ENCODE data around the gene KPNA6. TPM values are rescaled to one million over a fixed set of nuclear protein-coding genes. Genes with fewer than 3 reads are reported as not detected.

KPNA6 gene
- polyA plus RNA-seq, 1 donor (not counting 4 experiments of a cell fraction or from before 2014, with no cell fraction given) = 42.6 TPM

GRCh38 chr1:32181563-32181962 is 73.7 kb downstream of the KPNA6 start:
- no peak overlapping the region for H3K27ac ChIP-seq (ENCODE audit: control insufficient read depth, insufficient read depth, low read length)
- dilution Hi-C loops (cut with MboI; ENCODE audit: extremely low pct_ligation_motif_present, low sequenced_read_pairs) = no loop called here

GRCh38 chr1:32182060-32182459 is 74.2 kb downstream of the KPNA6 start:
- peaks cover 4% of the 10 kb centered on the region for H4K20me1 ChIP-seq (ENCODE audit: control insufficient read depth, extremely low read depth, insufficient read depth, low read length)
- dilution Hi-C loops (cut with MboI; ENCODE audit: extremely low pct_ligation_motif_present, low sequenced_read_pairs) = no loop called here

More at GRCh38 chr1:32181563-32181962, 73.7 kb downstream of the KPNA6 start:
- FAIRE-seq (no peak), DNase-seq (ENCODE audit: low read depth, low spot score) (no peak)
- Histone ChIP-seq H3K4me1 (ENCODE audit: control insufficient read depth, extremely low read depth, insufficient read depth, low read length) (peaks cover 19% of the 10 kb centered on the region), H3K9ac (ENCODE audit: control insufficient read depth, extremely low read depth, insufficient read depth, low read length) (no peak overlapping the region), H3K4me3 (ENCODE audit: control insufficient read depth in 2 of 3, extremely low read depth in 1 of 3, insufficient read depth in 2 of 3, low read depth in 1 of 3, low read length in 3 of 3) (peak overlapping the region in 2 of 3 experiments; percentile 70 to 95), H3K79me2 (ENCODE audit: control insufficient read depth, insufficient read depth, low read length) (peaks cover 53% of the 10 kb centered on the region), H3K4me2 (ENCODE audit: control insufficient read depth, extremely low read depth, insufficient read depth, low read depth, low read length) (peak overlapping the region; percentile 87), H3K36me3 (ENCODE audit: control insufficient read depth in 2 of 2, extremely low read depth in 1 of 2, insufficient read depth in 2 of 2, low read length in 2 of 2) (peaks cover 13 to 39% of the 10 kb centered on the region in 2 experiments), H3K9me3 (ENCODE audit: control insufficient read depth, low read depth, low read length) (no peaks in the 10 kb centered on the region), H4K20me1 (ENCODE audit: control insufficient read depth, extremely low read depth, insufficient read depth, low read length) (peaks cover 4% of the 10 kb centered on the region), H2AFZ (ENCODE audit: control insufficient read depth, low read length) (no peak overlapping the region), H3K27me3 (ENCODE audit: control insufficient read depth, extremely low read depth, insufficient read depth, low read length) (no peaks in the 10 kb centered on the region), H3K9me1 (ENCODE audit: control insufficient read depth, extremely low read depth, insufficient read depth, low read length) (peaks cover 7% of the 10 kb centered on the region)
- TF ChIP-seq CTCF (optimal IDR thresholded peaks at IDR 0.05 in 1 of 3, IDR thresholded peaks at IDR 0.05 in 1 of 3, conservative IDR thresholded peaks at IDR 0.05 in 1 of 3; ENCODE audit: extremely low read depth in 1 of 3, insufficient read depth in 2 of 3, low read length in 3 of 3) (no peak), EZH2 (IDR thresholded peaks at IDR 0.05; ENCODE audit: low read length) (no peak)

More at GRCh38 chr1:32182060-32182459, 74.2 kb downstream of the KPNA6 start:
- Histone ChIP-seq H3K9me3 (ENCODE audit: control insufficient read depth, low read depth, low read length) (no peaks in the 10 kb centered on the region), H2AFZ (ENCODE audit: control insufficient read depth, low read length) (no peak overlapping the region), H3K27ac (ENCODE audit: control insufficient read depth, insufficient read depth, low read length) (no peak overlapping the region), H3K36me3 (ENCODE audit: control insufficient read depth in 2 of 2, extremely low read depth in 1 of 2, insufficient read depth in 2 of 2, low read length in 2 of 2) (peaks cover 13 to 42% of the 10 kb centered on the region in 2 experiments), H3K79me2 (ENCODE audit: control insufficient read depth, insufficient read depth, low read length) (peaks cover 55% of the 10 kb centered on the region), H3K4me3 (ENCODE audit: control insufficient read depth in 2 of 3, extremely low read depth in 1 of 3, insufficient read depth in 2 of 3, low read depth in 1 of 3, low read length in 3 of 3) (peak overlapping the region in 1 of 3 experiments; percentile 26), H3K9me1 (ENCODE audit: control insufficient read depth, extremely low read depth, insufficient read depth, low read length) (peaks cover 7% of the 10 kb centered on the region), H3K4me1 (ENCODE audit: control insufficient read depth, extremely low read depth, insufficient read depth, low read length) (peaks cover 19% of the 10 kb centered on the region), H3K27me3 (ENCODE audit: control insufficient read depth, extremely low read depth, insufficient read depth, low read length) (no peaks in the 10 kb centered on the region), H3K4me2 (ENCODE audit: control insufficient read depth, extremely low read depth, insufficient read depth, low read depth, low read length) (peak overlapping the region; percentile 87), H3K9ac (ENCODE audit: control insufficient read depth, extremely low read depth, insufficient read depth, low read length) (no peak overlapping the region)
- FAIRE-seq (no peak), DNase-seq (ENCODE audit: low read depth, low spot score) (no peak)
- TF ChIP-seq EZH2 (IDR thresholded peaks at IDR 0.05; ENCODE audit: low read length) (no peak), CTCF (optimal IDR thresholded peaks at IDR 0.05 in 1 of 3, IDR thresholded peaks at IDR 0.05 in 1 of 3, conservative IDR thresholded peaks at IDR 0.05 in 1 of 3; ENCODE audit: extremely low read depth in 1 of 3, insufficient read depth in 2 of 3, low read length in 3 of 3) (no peak)
